K562 (cell line): Measurements from ENCODE around the gene RAB1B. TPM values are rescaled to one million over a fixed set of nuclear protein-coding genes. Genes with fewer than 3 reads are reported as not detected.

ENCODE experiments used
- ATAC-seq: fragments of 200-7000 bp; cut with Tn5 transposase; 3 replicates; pipeline ENCODE4 v1.9.1; 2020; ENCODE audit warnings: moderate library complexity
- BruUV-seq: library from RNA; stranded (reverse); fragments of 400-500 nt; replicated peaks from 2 replicates; lab custom pipeline; 2021; lab: Mats Ljungman, UMichigan
- CTCF ChIA-PET: fragments of 300-600 bp; formaldehyde crosslinking; extraction: SDS; loops from one replicate; lab custom pipeline; 2021; ENCODE audit warnings: low intra/inter-chr PET ratio; lab: Yijun Ruan, JAX
- POLR2A ChIA-PET: fragments of 300-600, 350-650 bp; sonication (Branson Sonifier 250); formaldehyde crosslinking; extraction: SDS; loops from one replicate; lab custom pipeline; 2021; ENCODE audit warnings: antibody characterized with exemption, inconsistent platforms; lab: Yijun Ruan, JAX
- DNase-seq, 4 experiments: peaks; one replicate each; pipeline versions ENCODE4 v3.0.0 to v3.0.0-alpha.2; 2011 to 2018; ENCODE audit warnings: low spot score in 3 of 4, mixed read lengths in 3 of 4; ENCODE audit errors: extremely low read depth in 1 of 4
- FAIRE-seq: peaks from 2 replicates; lab custom pipeline; 2011; peaks lifted over from hg19 to GRCh38; lab: Jason Lieb, UNC
- H2AFZ ChIP-seq: 2 replicates; pipeline ENCODE4 v1.6.0; 2011; ENCODE audit warnings: low read depth, low read length, control low read depth, inconsistent platforms
- H3K27ac ChIP-seq: fragments of 200-600 bp; 3 replicates; pipeline ENCODE4 v1.8.0; 2011; ENCODE audit warnings: low read depth, mild to moderate bottlenecking, control low read depth, inconsistent platforms, low read length, moderate library complexity, mixed read lengths; ENCODE audit errors: extremely low read depth
- H3K27me3 ChIP-seq, 2 experiments: fragments of 300-600 bp in 1 of 2; 2 replicates in 1 of 2; 3 replicates in 1 of 2; pipeline versions ENCODE4 v1.6.0 to v1.8.0; 2011; ENCODE audit warnings: inconsistent platforms in 2 of 2, low read length in 2 of 2, mild to moderate bottlenecking in 1 of 2, mixed read lengths in 1 of 2, moderate library complexity in 1 of 2; ENCODE audit not compliant: control insufficient read depth in 2 of 2, insufficient read depth in 2 of 2
- H3K36me3 ChIP-seq: fragments of 300-600 bp; 3 replicates; pipeline ENCODE4 v1.8.0; 2011; ENCODE audit warnings: mild to moderate bottlenecking, low read length, inconsistent platforms; ENCODE audit not compliant: control insufficient read depth, insufficient read depth
- H3K4me1 ChIP-seq, 2 experiments: fragments of 200-600 bp in 1 of 2; replicated peaks in 1 of 2; 2 replicates in 1 of 2; 3 replicates in 1 of 2; pipeline versions ENCODE4 v1.5.1 to v1.8.0; 2011; ENCODE audit warnings: inconsistent platforms in 2 of 2, low read length in 2 of 2, mild to moderate bottlenecking in 1 of 2, mixed read lengths in 1 of 2, moderate library complexity in 1 of 2; ENCODE audit not compliant: control insufficient read depth in 2 of 2, insufficient read depth in 2 of 2
- H3K4me2 ChIP-seq: 2 replicates; pipeline ENCODE4 v1.6.1; 2011; ENCODE audit warnings: low read length, control low read depth, inconsistent platforms, mixed read lengths; ENCODE audit not compliant: insufficient read depth
- H3K4me3 ChIP-seq: fragments of 200-600 bp; sonication (generic), shearing (Covaris generic); 2 replicates; pipeline ENCODE4 v1.5.1; 2016; ENCODE audit warnings: control low read depth, inconsistent platforms
- H3K79me2 ChIP-seq: fragments of 200-600 bp; 3 replicates; pipeline ENCODE4 v1.8.0; 2011; ENCODE audit warnings: low read length, inconsistent platforms; ENCODE audit not compliant: control insufficient read depth, insufficient read depth
- H3K9ac ChIP-seq, 2 experiments: 2 replicates each; pipeline versions ENCODE4 v1.6.0 to v1.6.1; 2011; ENCODE audit warnings: low read depth in 2 of 2, low read length in 2 of 2, control low read depth in 1 of 2, inconsistent platforms in 1 of 2, mild to moderate bottlenecking in 1 of 2, mixed read lengths in 1 of 2; ENCODE audit not compliant: insufficient read depth in 1 of 2
- H3K9me1 ChIP-seq: one replicate; pipeline ENCODE4 v1.6.0; 2011; ENCODE audit warnings: inconsistent platforms, mild to moderate bottlenecking, low read length, moderate library complexity; ENCODE audit not compliant: control insufficient read depth, insufficient read depth
- H3K9me3 ChIP-seq: replicated peaks from 2 replicates; pipeline ENCODE4 v1.5.1; 2011; ENCODE audit warnings: low read depth, low read length, inconsistent platforms; ENCODE audit not compliant: control insufficient read depth, insufficient read depth
- H4K20me1 ChIP-seq: replicated peaks from 2 replicates; pipeline ENCODE4 v1.6.1; 2011; ENCODE audit warnings: low read length, inconsistent platforms, mixed read lengths; ENCODE audit not compliant: control insufficient read depth, insufficient read depth
- POLR2G ChIP-seq: fragments of 200-400 bp; formaldehyde crosslinking; IDR thresholded peaks from 2 replicates; pipeline ENCODE4 v1.6.1; 2017; ENCODE audit warnings: low read depth, mild to moderate bottlenecking, antibody characterized with exemption, low read length, moderate library complexity
- WGBS: fragments of 100-300 bp; shearing (Covaris generic); methylation state at CpG from one replicate; pipeline ENCODE4 v1.1.6; 2016; ENCODE audit warnings: low coverage, mixed read lengths; ENCODE audit not compliant: insufficient coverage; ENCODE audit errors: missing lambda C conversion rate; 5-methylcytosine and 5-hydroxymethylcytosine counted together
- in situ Hi-C: fragments of 300-500 bp; cut with MboI; formaldehyde crosslinking; loops from 4 replicates; pipeline ENCODE4 v1.15.0; 2018; ENCODE audit warnings: inconsistent platforms, mixed read lengths
- intact Hi-C: fragments of 100-400 bp; cut with micrococcal nuclease; formaldehyde crosslinking; loops from 2 replicates; pipeline ENCODE4 v1.14.2; 2022
- polyA plus RNA-seq, 8 experiments: library from polyadenylated mRNA; depleted of rRNA in 4 of 8; stranded (reverse) in 5 of 8; unstranded in 3 of 8; fragments of >200 nt; fragmentation: Nextera tagmentation in 2 of 8; fragmentation: Illumina TruSeq in 1 of 8; extraction: Ambion mirVana in 2 of 8; extraction: Trizol in 1 of 8; gene quantifications; 2 replicates each; pipeline versions ENCODE4 v1.2.1 to v1.2.3, GENCODE V29; 2011 to 2014; ENCODE audit warnings: inconsistent platforms in 1 of 8, missing spikeins in 1 of 8
- total RNA-seq, 7 experiments: library from RNA; depleted of rRNA in 6 of 7; stranded (reverse); fragments of >200 nt in 6 of 7; fragmentation: Illumina TruSeq in 2 of 7; extraction: Trizol in 2 of 7; gene quantifications; 2 replicates each; pipeline versions ENCODE4 v1.2.1 to v1.2.3, GENCODE V29; 2011 to 2021; ENCODE audit warnings: low replicate concordance in 1 of 7
- TF ChIP-seq, protein P1 (sequence below): sonication (generic); formaldehyde crosslinking; IDR thresholded peaks from 2 replicates; pipeline ENCODE4 v1.8.1; 2023; ENCODE audit warnings: mild to moderate bottlenecking, missing genetic modification reagents, moderate library complexity

The RAB1B gene
- total and polyA plus RNA-seq, 9 of the 15 experiments (the other 6 are each of a cell fraction or from before 2014, with no cell fraction given): 5.6 to 146 (median 98.6) TPM

DNA sequence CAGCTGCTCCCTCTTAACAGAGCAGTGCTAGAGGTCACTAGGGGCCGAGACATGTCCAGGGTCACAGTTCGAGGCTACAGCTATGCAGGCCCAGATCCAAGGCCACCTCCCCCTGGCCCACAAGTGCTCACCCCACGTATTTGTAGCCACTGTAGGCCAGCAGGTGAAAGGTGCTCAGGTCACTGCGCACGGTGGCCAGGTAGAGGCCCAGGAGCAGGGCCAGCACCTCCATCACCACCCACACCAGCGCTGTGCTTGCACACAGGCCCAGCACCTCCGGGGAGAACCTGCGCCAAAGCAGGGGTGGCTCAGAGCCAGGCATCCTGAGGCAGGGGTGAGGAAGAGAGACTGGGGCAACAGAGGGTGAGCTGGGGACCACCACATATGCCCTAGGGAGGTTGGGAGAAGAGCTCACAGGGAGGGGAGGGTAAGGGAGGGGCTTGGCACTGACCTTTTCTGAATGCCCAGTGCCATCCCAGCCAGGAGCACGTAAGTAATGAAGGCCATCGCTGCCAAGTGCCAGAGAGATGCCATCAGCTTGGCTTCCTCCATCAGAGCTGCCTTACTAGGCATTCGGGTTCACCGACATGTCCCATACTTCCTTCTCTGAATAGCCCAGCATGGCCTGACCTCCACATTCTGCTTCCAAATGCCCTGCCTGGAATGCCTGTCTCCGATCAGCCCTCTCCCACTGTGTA, 17.0 kb downstream of the RAB1B start:
- POLR2A ChIA-PET: interaction anchor here (0.8 to 1.4 kb wide), 2 partner anchors 24 to 27 kb away, joined by 3 to 7 read pairs; no protein-coding TSS in a partner anchor
- intact Hi-C loops: no loop called here

More for the DNA sequence above, 17.0 kb downstream of the RAB1B start:
- CTCF ChIA-PET: no interaction called here
- Histone ChIP-seq H3K9me1 (peaks cover 4% of the 10 kb centered on the region), H3K36me3 (peaks cover 37% of the 10 kb centered on the region; the same call in 2 of the 3 replicates), H3K9ac (peak overlapping the region in 1 of 2 experiments; percentile 69; a peak in 2 of 4 replicates), H4K20me1 (peaks cover 14% of the 10 kb centered on the region), H3K79me2 (peaks cover 24% of the 10 kb centered on the region), H3K9me3 (no peaks in the 10 kb centered on the region), H3K4me2 (no peak overlapping the region), H2AFZ (no peak overlapping the region), H3K4me3 (no peak overlapping the region), H3K4me1 (peaks cover 20 to 64% of the 10 kb centered on the region in 2 experiments), H3K27ac (no peak overlapping the region), H3K27me3 (no peaks in the 10 kb centered on the region)
- ATAC-seq: no peak
- FAIRE-seq: no peak
- DNase-seq: no peak
- in situ Hi-C loops: no loop called here
- TF ChIP-seq, protein P1, sequence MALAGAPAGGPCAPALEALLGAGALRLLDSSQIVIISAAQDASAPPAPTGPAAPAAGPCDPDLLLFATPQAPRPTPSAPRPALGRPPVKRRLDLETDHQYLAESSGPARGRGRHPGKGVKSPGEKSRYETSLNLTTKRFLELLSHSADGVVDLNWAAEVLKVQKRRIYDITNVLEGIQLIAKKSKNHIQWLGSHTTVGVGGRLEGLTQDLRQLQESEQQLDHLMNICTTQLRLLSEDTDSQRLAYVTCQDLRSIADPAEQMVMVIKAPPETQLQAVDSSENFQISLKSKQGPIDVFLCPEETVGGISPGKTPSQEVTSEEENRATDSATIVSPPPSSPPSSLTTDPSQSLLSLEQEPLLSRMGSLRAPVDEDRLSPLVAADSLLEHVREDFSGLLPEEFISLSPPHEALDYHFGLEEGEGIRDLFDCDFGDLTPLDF (CRISPR knock-in tag): no peak
- TF ChIP-seq POLR2G: peak; percentile 38; the same call in 1 of the 2 replicates
- 89% methylated on average over 11 of the region's 13 CpGs for WGBS
- no TSS peak for BruUV-seq
